Adipose tissue (tissue), 3 donors: ENCODE results near the gene ADCY5. TPM values are rescaled to one million over a fixed set of nuclear protein-coding genes. Genes with fewer than 3 reads are reported as not detected.

Source experiments
- H3K27ac ChIP-seq: one replicate; pipeline ENCODE4 v1.5.1; 2013; ENCODE audit warnings: low read depth, low read length
- WGBS, 3 donors: extraction: QIAGEN DNeasy Blood & Tissue Kit; methylation state at CpG; one replicate each; pipeline ENCODE4 v1.1.7; 2013; 5-methylcytosine and 5-hydroxymethylcytosine counted together
- polyA plus RNA-seq, 3 donors: library from polyadenylated mRNA; stranded (reverse); fragments of 200-250 nt; gene quantifications; one replicate each; pipeline ENCODE4 v1.2.3, GENCODE V29; 2013
- donor health status: healthy with polysubstance abuse.
- donor health status: Bipolar disorder and iron deficiency.
- donor health status: healthy.

Gene ADCY5
- polyA plus RNA-seq, 3 donors, result 6.0 to 76.1 (median 8.0) TPM

- 86 to 89% (median 87%) methylated on average over 6 of the region's 6 CpGs for WGBS, 3 donors
- H3K27ac ChIP-seq, result no peak overlapping the region
Observed at GRCh38 chr3:123416647-123417046, 32.2 kb downstream of the ADCY5 start.

- H3K27ac ChIP-seq, result no peak overlapping the region
- WGBS, 3 donors, result 81 to 88% (median 85%) methylated on average over 4 of the region's 4 CpGs
Observed at GRCh38 chr3:123416173-123416572, 32.7 kb downstream of the ADCY5 start.

- 58 to 79% (median 74%) methylated on average over 18 of the region's 18 CpGs for WGBS, 3 donors
- H3K27ac ChIP-seq, result no peak overlapping the region
Observed at GRCh38 chr3:123414973-123415775, 33.7 kb downstream of the ADCY5 start.

GRCh38 chr3:123412811-123413604 is 35.9 kb downstream of the ADCY5 start:
- H3K27ac ChIP-seq, result peak overlapping the region; percentile 0
- 50 to 69% (median 55%) methylated on average over 21 of the region's 21 CpGs for WGBS, 3 donors

- 73 to 80% (median 75%) methylated on average over 9 of the region's 9 CpGs for WGBS, 3 donors
- no peak overlapping the region for H3K27ac ChIP-seq
Observed at GRCh38 chr3:123412076-123412475, 36.8 kb downstream of the ADCY5 start.

- no peak overlapping the region for H3K27ac ChIP-seq
- WGBS, 3 donors, result 80 to 86% (median 83%) methylated on average over 9 of the region's 9 CpGs
Observed at GRCh38 chr3:123411340-123412040, 37.4 kb downstream of the ADCY5 start.

GRCh38 chr3:123410149-123410515 is 38.8 kb downstream of the ADCY5 start:
- H3K27ac ChIP-seq, result no peak overlapping the region
- WGBS, 3 donors, result 71 to 75% (median 73%) methylated on average over 1 of the region's 1 CpG

- no peak overlapping the region for H3K27ac ChIP-seq
- WGBS, 3 donors, result 20 to 37% (median 30%) methylated on average over 5 of the region's 5 CpGs
Observed at GRCh38 chr3:123409443-123410148, 39.3 kb downstream of the ADCY5 start.

- WGBS, 3 donors, result 62 to 77% (median 67%) methylated on average over 6 of the region's 6 CpGs
- no peak overlapping the region for H3K27ac ChIP-seq
Observed at GRCh38 chr3:123406598-123406997, 42.3 kb downstream of the ADCY5 start.

- H3K27ac ChIP-seq, result no peak overlapping the region
- WGBS, 3 donors, result 79 to 95% (median 87%) methylated on average over 8 of the region's 8 CpGs
Observed at GRCh38 chr3:123405936-123406510, 42.9 kb downstream of the ADCY5 start.

- WGBS, 3 donors, result 83 to 90% (median 84%) methylated on average over 11 of the region's 11 CpGs
- H3K27ac ChIP-seq, result no peak overlapping the region
Observed at GRCh38 chr3:123405021-123405420, 43.9 kb downstream of the ADCY5 start.

GRCh38 chr3:123404391-123404790 is 44.5 kb downstream of the ADCY5 start:
- H3K27ac ChIP-seq, result no peak overlapping the region
- 54 to 79% (median 75%) methylated on average over 3 of the region's 3 CpGs for WGBS, 3 donors

GRCh38 chr3:123401836-123402530 is 46.9 kb downstream of the ADCY5 start:
- H3K27ac ChIP-seq, result no peak overlapping the region
- 68 to 76% (median 76%) methylated on average over 11 of the region's 11 CpGs for WGBS, 3 donors

- WGBS, 3 donors, result 86 to 89% (median 87%) methylated on average over 3 of the region's 3 CpGs
- H3K27ac ChIP-seq, result no peak overlapping the region
Observed at GRCh38 chr3:123400169-123400568, 48.7 kb downstream of the ADCY5 start.

- no peak overlapping the region for H3K27ac ChIP-seq
- 61 to 81% (median 71%) methylated on average over 6 of the region's 6 CpGs for WGBS, 3 donors
Observed at GRCh38 chr3:123399653-123400052, 49.2 kb downstream of the ADCY5 start.

GRCh38 chr3:123397921-123398785 is 50.7 kb downstream of the ADCY5 start:
- H3K27ac ChIP-seq, result no peak overlapping the region
- WGBS, 3 donors, result 64 to 78% (median 74%) methylated on average over 13 of the region's 13 CpGs
